HG03108 (cell line): ENCODE measurements around the gene PPIF.
A peak's percentile ranks its signal among the peaks of the same experiment; 100 is the strongest.

Experiments
- ATAC-seq: cut with Tn5 transposase; IDR thresholded peaks from one replicate; pipeline ENCODE4 v1.9.1; 2021; ENCODE audit warnings: moderate library complexity; ENCODE audit not compliant: unreplicated experiment

PPIF gene

GRCh38 chr10:79347894-79348639, 798 bp downstream of the PPIF start:
- peak; percentile 72 for ATAC-seq

GRCh38 chr10:79348640-79348988, 1.3 kb downstream of the PPIF start:
- no peak for ATAC-seq

GRCh38 chr10:79349072-79349491, 1.8 kb downstream of the PPIF start:
- ATAC-seq, result no peak

- ATAC-seq, result no peak
These were observed 2.6 kb downstream of the PPIF start for GRCh38 chr10:79349766-79350406.

- ATAC-seq, result no peak
These were observed 3.3 kb downstream of the PPIF start for GRCh38 chr10:79350407-79351154.

- no peak for ATAC-seq
These were observed 4.1 kb downstream of the PPIF start for GRCh38 chr10:79351332-79351731.

GRCh38 chr10:79352035-79352877, 5.0 kb downstream of the PPIF start:
- ATAC-seq, result no peak

GRCh38 chr10:79353000-79353406, 5.7 kb downstream of the PPIF start:
- no peak for ATAC-seq

GRCh38 chr10:79353726-79354125, 6.5 kb downstream of the PPIF start:
- ATAC-seq, result no peak

- no peak for ATAC-seq
These were observed 6.9 kb downstream of the PPIF start for GRCh38 chr10:79354141-79354540.

- no peak for ATAC-seq
These were observed 7.3 kb downstream of the PPIF start for GRCh38 chr10:79354615-79355014.

GRCh38 chr10:79355420-79356017, 8.2 kb downstream of the PPIF start:
- no peak for ATAC-seq

GRCh38 chr10:79356104-79356503, 8.8 kb downstream of the PPIF start:
- no peak for ATAC-seq

GRCh38 chr10:79357180-79357579, 9.9 kb downstream of the PPIF start:
- no peak for ATAC-seq

- ATAC-seq, result no peak
These were observed 11.5 kb downstream of the PPIF start for GRCh38 chr10:79358811-79359210.

- no peak for ATAC-seq
These were observed 12.7 kb downstream of the PPIF start for GRCh38 chr10:79359816-79360498.

- no peak for ATAC-seq
These were observed 13.5 kb downstream of the PPIF start for GRCh38 chr10:79360499-79361342.

GRCh38 chr10:79361726-79362397, 14.6 kb downstream of the PPIF start:
- no peak for ATAC-seq
